Activated T-cell treated with anti-CD3 and anti-CD28 coated beads, Interleukin-2, amount 50 U/mL, for 48 hours (primary cell): ENCODE measurements around the gene DDX51.
"Not testable (repeated sequence)": the region's sequence is repeated elsewhere in the genome, so short reads cannot be mapped to it uniquely, and the experiment has no call there.

ENCODE experiments used
- DNase-seq, 2 experiments: peaks; one replicate each; pipeline ENCODE4 v3.0.0-alpha.2; 2020

DDX51 gene

DNA sequence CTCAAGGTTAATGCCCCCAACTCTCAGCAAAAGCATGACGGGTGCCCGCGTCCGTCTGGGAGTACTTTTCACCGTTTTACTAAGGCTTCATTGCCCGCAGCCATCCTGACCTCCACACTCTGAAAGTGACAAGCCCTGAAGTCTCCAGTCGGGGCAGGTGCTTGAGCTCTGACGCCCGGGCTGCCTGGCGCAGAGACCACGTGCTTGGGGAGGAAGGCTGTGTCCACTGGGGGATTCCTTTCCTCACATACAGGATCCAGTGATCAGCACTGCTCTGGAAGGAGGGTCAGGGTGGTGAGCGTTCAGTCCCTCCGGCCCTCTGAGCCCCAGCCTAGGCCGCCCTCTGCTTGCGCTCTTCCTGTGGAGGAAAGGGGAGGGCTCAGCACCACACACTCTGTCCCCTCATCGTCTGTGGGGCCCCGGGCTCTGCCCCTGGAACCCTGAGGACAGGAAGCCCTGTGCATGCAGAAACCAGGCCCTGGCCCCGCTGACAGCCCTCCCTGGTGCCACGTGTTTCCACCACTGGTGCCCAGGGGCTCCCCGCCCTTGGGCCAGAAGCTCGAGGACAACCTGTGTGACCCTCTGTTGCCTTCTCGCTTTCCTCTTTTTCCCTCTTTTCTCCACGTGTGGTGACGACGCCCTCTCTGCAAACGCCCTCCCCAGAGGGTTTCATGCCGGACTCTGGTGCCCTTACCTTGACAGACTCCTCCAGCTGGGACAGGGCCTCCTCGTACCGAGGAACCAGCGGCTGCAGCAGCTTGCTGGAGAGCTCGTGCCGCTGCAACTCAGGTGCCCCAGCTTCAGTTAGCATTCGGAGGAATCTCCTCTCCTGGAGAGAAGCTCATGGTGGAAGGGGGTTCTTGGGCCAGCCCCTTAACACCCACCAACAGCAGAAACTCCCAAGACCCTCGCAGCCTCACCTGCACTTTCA, 4.9 kb downstream of the DDX51 start:
- DNase-seq, result no peak

- no peak for DNase-seq
Measured at GRCh38 chr12:132137483-132138125, 6.5 kb downstream of the DDX51 start.

DNA sequence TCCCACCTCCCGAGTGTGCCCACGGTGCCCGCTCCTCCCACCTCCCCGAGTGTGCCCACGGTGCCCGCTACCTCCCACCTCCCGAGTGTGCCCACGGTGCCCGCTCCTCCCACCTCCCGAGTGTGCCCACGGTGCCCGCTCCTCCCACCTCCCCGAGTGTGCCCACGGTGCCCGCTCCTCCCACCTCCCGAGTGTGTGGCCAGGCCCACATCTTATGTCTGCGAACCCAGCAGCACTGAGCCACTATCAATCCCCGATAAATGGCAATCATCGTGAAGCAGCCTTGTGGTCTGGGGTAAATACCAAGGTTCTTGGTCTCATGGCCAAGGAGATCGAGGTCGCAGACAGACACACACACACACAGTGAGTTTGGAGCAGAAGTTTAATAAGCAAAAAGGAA, 7.9 kb downstream of the DDX51 start:
- not testable (repeated sequence) for DNase-seq

DNA sequence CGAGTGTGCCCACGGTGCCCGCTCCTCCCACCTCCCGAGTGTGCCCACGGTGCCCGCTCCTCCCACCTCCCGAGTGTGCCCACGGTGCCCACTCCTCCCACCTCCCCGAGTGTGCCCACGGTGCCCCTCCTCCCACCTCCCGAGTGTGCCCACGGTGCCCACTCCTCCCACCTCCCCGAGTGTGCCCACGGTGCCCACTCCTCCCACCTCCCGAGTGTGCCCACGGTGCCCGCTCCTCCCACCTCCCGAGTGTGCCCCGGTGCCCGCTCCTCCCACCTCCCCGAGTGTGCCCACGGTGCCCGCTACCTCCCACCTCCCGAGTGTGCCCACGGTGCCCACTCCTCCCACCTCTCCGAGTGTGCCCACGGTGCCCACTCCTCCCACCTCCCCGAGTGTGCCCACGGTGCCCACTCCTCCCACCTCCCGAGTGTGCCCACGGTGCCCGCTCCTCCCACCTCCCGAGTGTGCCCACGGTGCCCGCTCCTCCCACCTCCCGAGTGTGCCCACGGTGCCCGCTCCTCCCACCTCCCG, 9.4 kb downstream of the DDX51 start:
- DNase-seq, result not testable (repeated sequence)

DNA sequence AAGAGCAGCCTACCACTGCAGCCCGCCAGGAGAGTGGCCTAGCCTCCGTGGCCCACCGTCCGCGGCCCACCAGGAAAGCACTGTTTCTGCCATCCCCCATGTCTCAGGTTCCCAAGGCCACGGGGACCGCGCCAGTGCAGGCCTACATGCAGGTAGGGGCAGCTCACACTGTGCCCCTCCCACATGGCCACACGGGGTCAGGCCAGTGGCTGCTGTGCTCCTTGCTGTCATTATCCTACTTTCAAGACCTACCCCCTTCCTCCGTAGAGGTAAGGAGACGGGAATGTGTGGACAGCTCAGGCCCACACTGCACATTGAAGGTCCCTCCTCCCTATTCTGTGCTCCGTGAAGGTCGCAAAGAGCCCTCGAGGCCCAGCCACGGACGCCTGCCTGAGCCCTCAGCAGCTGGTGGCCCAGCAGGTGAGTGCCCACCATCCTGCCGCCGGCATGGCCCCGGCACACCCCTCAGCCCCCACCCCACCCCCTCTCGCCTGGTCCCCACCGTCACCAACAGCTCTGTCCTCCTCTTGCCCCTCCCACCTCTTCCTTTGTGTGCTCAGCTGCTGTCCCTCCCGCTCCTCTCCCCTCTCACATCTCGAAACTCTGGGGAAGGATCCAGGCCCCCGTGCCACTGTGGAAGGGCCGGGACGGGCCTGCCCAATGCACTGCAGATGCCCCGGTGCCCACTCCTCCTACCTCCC, 10.0 kb downstream of the DDX51 start:
- DNase-seq, result no peak

DNA sequence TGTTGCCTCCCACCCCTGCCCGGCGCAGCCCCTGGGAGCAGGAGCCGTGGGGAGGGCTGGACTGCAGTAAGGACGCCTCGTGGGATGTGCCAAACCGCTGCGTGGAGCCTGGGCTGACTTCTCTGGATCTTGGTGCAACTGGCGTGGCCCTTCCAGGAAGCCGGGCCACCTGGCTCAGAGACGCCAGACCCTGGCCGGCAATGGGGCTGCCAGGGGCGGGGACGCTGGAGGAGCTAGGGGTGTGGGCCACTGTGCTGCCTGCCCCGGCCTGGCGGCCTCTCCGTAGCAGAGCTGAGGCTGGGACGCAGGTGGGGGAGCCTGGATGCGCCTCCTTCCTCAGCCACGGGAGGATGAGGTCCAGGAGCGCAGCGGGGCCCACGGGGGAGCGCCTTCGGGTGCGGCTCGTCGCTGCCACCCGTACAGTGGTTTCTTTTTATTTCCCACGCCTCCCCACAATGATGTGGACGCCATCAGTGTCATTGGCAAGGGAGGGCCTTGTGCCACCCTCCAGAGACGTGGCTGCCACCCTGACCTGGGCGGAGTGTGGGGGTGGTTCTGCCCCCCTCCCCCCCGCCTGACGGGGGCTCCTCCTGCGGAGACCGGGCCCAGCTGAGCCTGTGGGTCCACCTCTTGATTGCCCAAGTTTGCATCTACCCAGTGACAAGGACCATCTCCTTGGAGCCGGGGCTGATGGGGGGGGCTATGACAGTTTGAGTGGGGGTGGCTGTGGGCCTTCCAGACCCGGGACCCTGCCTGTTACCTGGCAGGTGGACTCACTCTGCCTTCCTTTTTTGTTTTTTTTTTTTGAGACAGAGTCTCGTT, 11.3 kb downstream of the DDX51 start:
- no peak for DNase-seq

DNA sequence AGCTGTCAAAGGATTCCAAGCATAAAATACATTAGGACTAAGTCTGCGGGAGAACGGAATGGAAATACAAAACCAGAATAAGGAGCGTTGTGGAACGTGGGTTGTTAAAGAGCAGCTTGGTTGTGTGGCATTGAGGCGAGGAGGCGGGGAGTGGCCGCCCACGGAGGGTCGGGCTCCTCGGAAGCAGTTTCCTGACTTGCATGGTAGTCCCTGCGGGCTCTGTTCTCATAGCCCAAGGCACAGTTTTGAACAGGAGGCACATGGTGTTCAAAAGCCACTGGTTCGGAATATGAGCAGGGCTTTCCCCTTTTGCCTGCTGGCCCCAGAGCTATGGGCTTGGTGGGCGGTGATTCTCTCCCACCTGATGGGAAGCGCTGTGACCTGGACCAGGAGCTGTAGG, 12.2 kb downstream of the DDX51 start:
- DNase-seq, result no peak

DNA sequence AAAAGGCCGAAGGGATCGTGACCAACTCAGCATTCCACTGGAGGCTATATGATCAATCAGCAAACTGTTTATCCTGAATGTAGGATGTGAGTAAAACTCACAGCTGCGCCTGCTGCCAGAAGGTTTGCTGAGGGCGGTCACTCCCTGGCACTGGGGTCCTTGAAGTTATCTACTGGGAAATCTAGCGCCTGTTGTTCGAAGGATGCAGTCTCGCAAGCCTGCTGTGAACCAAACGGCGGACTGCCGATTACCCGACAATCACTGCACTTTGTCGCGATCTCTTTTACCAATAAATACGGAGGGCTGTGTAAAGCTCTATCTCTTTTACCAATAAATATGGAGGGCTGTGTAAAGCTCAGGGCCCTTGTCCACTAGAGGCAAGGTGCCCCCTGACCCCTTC, 12.9 kb downstream of the DDX51 start:
- no peak for DNase-seq

GRCh38 chr12:132130690-132131089, 13.4 kb downstream of the DDX51 start:
- no peak for DNase-seq

DNA sequence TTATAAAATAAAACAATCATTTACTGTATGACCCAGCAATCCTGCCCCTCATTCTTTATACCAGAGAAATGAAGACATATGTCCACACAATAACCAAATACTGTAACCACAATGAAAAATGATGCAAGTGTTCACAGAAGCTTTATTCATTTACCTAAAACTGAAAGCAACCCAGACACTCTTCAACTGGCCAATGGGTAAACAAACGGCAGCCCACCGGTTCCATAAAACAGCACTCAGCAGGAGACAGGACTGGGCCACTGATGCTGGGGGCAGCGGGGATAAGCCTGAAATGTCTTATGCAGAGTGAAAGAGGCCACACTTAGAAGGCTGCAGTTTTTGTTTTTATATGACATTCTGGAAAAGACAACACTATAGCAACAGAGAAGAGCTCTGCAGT, 15.1 kb downstream of the DDX51 start:
- DNase-seq, result no peak

DNA sequence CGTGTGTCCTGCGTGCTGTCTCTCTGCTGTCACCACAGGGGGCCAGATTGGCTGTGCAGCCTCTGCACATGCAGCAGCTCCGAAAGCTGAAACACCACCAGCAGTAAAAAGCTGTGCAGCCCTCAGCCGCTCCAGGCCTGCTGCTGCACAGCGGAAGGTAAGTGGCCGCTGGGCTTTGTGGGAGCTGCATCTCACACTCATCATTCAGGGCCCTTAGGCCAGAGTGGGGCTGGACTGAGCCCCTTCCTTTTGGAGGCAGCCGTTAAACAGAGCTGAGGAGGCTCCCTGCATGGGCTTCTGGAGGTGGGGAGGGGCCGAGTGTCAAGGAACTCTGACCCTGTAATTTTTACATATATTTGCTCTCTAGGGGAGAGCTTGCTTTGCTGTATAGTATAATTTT, 17.1 kb downstream of the DDX51 start:
- DNase-seq, result no peak

- DNase-seq, result no peak
Measured at GRCh38 chr12:132125736-132126135, 18.4 kb downstream of the DDX51 start.

GRCh38 chr12:132124766-132125425, 19.2 kb downstream of the DDX51 start:
- no peak for DNase-seq

- DNase-seq, result no peak
Measured at GRCh38 chr12:132123970-132124765, 20.0 kb downstream of the DDX51 start.

- DNase-seq, result no peak
Measured at GRCh38 chr12:132121283-132121682, 22.8 kb downstream of the DDX51 start.

DNA sequence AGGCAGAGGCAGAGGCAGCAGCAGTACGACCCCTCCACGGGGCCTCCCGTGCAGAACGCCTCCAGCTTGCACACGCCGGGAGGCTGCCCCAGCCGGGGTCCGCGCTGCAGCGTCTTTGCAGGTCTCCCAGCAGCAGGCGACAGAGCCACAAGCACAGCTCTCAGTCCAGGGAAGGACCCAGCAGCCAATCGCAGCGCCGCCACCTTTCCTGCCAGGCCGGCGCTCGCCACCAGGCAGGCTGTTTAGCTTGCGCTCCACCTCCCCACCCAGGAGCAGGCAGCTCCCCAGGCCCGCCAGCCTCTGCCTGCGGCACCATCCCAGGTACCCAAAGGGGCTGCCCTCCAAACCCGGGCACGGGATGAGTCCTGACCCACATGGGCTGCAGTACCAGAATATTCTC, 25.2 kb downstream of the DDX51 start:
- no peak for DNase-seq

DNA sequence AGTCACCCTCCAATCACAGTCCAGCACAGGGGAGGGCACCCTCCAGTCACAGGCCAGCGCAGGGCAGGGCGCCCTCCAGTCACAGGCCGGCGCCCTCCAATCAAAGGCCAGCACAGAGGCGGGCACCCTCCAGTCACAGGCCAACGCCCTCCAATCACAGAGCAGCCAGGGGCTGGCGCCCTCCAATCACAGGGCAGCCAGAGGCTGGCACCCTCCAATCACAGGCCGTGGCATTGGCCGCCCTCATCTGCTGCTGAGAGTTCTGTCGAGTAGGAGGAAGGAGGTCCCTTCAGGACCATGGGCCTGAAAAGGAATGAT, 26.6 kb downstream of the DDX51 start:
- DNase-seq, result no peak

DNA sequence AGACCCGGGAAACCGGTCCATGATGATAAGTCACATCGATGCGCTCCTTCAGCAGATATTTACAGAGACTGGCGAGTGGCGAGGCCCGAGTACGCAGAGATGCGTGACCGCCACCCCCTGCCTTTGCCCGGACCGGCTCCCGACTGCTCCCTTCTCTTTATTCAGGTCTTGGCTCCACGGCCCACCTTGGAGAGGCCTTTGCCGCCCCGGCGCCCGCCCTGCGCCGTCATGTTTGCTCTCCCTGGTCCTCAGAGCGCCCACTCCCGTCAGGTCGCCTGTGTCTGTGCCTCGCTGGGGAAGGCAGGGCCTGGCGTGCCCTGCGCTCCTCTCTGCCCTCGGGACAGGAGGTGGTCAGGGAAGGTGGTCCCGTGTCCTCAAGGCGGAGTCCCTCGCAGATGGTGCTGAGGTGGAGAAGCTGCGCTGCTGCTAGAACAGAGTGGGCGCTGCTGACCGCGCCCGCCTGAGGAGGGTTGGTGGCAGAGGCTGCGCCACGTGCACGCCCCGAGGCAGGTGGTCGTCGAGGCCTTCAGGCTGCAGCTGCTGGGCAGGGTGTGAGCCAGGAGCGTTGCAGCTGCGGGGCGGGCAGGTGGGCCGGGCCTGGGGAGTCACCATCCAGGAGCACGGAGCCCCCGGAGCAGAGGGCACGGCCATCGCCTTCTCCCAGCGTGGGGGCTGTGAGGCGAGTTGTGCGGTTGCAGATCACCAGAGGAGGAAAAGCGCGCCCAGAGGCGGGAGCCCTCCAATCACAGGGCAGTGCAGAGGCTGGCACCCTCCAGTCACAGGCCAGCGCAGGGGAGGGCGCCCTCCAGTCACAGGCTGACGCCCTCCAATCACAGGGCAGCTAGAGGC, 27.2 kb downstream of the DDX51 start:
- no peak for DNase-seq

DNA sequence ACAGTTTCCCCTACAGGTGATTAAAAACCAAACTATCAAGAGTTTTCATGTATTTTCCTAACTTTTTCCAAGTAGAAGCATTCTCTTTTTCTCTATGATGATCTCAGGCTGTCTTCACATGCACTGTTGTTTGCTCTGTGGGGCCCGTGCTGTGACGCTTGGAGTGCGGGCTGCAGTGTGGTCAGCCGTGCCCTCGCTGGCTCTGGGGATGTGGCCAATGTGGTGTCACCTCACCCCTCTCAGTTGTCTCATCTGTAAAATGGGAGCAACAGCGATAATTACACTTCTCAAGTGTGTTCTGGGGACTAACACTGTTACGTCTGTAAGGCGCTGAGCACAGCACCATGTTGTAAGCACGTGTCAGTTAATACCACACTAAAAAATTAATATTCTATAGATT, 28.6 kb downstream of the DDX51 start:
- DNase-seq, result no peak

DNA sequence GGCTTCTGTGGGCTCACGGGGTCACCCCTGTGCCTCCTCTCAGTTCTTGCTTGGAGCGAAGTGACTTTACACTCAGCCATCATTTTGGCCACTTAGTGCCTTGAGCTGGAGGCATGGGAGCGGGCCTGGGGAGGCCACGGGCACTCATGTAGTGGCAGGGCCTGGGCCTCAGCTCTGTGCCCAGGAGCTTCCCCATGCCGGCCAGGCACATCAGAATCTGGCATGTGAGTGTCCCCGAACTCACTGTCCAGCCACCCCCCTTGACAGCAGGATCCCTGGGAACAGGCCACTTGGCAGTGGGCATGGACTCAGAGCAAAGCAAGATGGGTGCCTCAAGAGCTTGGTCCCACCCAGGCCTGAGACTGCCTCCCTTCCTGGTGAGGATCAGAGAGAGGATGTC, 29.5 kb downstream of the DDX51 start:
- no peak for DNase-seq
